Naive B cell (primary cell): ENCODE data around the gene STAT1. TPM values are rescaled to one million over a fixed set of nuclear protein-coding genes. Genes with fewer than 3 reads are reported as not detected.
A peak's percentile ranks its signal among the peaks of the same experiment; 100 is the strongest.

Experiments
- ATAC-seq, 2 donors: fragments of 150-1000 bp; cut with Tn5 transposase; 2 replicates each; pipeline ENCODE4 v1.10.0; 2021; ENCODE audit warnings: low read depth in 2 of 2, mild to moderate bottlenecking in 2 of 2, moderate library complexity in 2 of 2
- DNase-seq: peaks from one replicate; pipeline ENCODE4 v3.0.0; 2022
- H3K27ac Mint-ChIP-seq, 6 donors: one replicate each; pipeline ENCODE4 v1.8.0; 2020 to 2022; ENCODE audit warnings: mild to moderate bottlenecking in 6 of 6, mixed read lengths in 6 of 6, moderate library complexity in 5 of 6, inconsistent platforms in 2 of 6
- H3K27me3 Mint-ChIP-seq, 3 donors: one replicate each; pipeline ENCODE4 v1.8.0; 2021 to 2022; ENCODE audit warnings: mixed read lengths in 3 of 3, mild to moderate bottlenecking in 1 of 3
- H3K36me3 Mint-ChIP-seq, 2 donors: one replicate each; pipeline ENCODE4 v1.8.0; 2020 to 2022; ENCODE audit warnings: mixed read lengths in 2 of 2, inconsistent platforms in 1 of 2, mild to moderate bottlenecking in 1 of 2
- H3K4me1 Mint-ChIP-seq, 3 donors: one replicate each; pipeline ENCODE4 v1.8.0; 2020 to 2022; ENCODE audit warnings: mixed read lengths in 3 of 3, inconsistent platforms in 1 of 3, mild to moderate bottlenecking in 1 of 3, moderate library complexity in 1 of 3
- H3K4me3 Mint-ChIP-seq, 8 donors: one replicate each; pipeline ENCODE4 v1.8.0; 2020 to 2022; ENCODE audit warnings: mild to moderate bottlenecking in 8 of 8, mixed read lengths in 8 of 8, moderate library complexity in 8 of 8, inconsistent platforms in 2 of 8
- H3K9me3 Mint-ChIP-seq, 7 donors: one replicate each; pipeline ENCODE4 v1.8.0; 2020 to 2022; ENCODE audit warnings: mixed read lengths in 7 of 7, mild to moderate bottlenecking in 5 of 7, inconsistent platforms in 2 of 7, moderate library complexity in 1 of 7
- polyA plus RNA-seq, 6 donors: library from polyadenylated mRNA; unstranded; fragments of 300-500 nt; fragmentation: Illumina TruSeq; gene quantifications; one replicate each; pipeline ENCODE4 v1.2.3, GENCODE V29; 2021; ENCODE audit warnings: low read depth in 6 of 6

The STAT1 gene
- polyA plus RNA-seq, 6 donors from 2014 or later = 36.9 to 140 (median 54.8) TPM

- peak overlapping the region in 5 of 8 donors; percentile 44 to 68 (median 64) for H3K4me3 Mint-ChIP-seq
- H3K27ac Mint-ChIP-seq = peak overlapping the region in 3 of 6 donors; percentile 47 to 79 (median 70)
- H3K9me3 Mint-ChIP-seq = no peaks in the 10 kb centered on the region
- peaks cover 8 to 12% of the 10 kb centered on the region in 2 donors for H3K36me3 Mint-ChIP-seq
- H3K4me1 Mint-ChIP-seq = peaks cover 17 to 20% (median 19%) of the 10 kb centered on the region in 3 donors
- ATAC-seq (no peak), DNase-seq (no peak)
- no peaks in the 10 kb centered on the region for H3K27me3 Mint-ChIP-seq
Observed at GRCh38 chr2:191010887-191011885, 2.8 kb downstream of the STAT1 start.

- peaks cover 19 to 21% (median 20%) of the 10 kb centered on the region in 3 donors for H3K4me1 Mint-ChIP-seq
- peaks cover 0 to 2% (median 0%) of the 10 kb centered on the region in 7 donors for H3K9me3 Mint-ChIP-seq
- H3K27me3 Mint-ChIP-seq = no peaks in the 10 kb centered on the region
- peaks cover 14 to 20% of the 10 kb centered on the region in 2 donors for H3K36me3 Mint-ChIP-seq
- peak overlapping the region in 1 of 8 donors; percentile 22 for H3K4me3 Mint-ChIP-seq
- no peak for ATAC-seq
- no peak for DNase-seq
- H3K27ac Mint-ChIP-seq = peak overlapping the region in 3 of 6 donors; percentile 8 to 69 (median 46)
Observed at GRCh38 chr2:191009541-191010374, 4.2 kb downstream of the STAT1 start.

DNA sequence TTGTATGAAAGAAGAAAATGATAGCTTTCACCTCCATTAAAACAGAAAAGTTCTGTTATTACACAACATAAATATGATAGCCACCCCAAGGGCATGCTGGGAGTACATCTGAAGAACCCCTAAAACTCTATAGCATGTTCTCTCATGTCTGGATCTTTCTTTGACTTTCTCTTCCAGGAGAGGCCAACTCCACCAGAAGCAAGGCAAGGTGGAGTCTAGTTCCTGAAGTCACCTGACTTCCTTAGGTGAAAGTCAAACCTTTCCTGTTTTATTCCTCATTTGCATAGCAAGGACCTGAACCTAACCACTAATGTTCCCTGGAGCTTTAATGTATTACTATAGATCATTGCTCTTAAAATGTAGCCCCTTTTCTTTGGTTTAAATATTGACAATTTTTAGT lies 5.7 kb downstream of the STAT1 start:
- no peak for DNase-seq
- Mint-ChIP-seq H3K4me3 (peak overlapping the region in 2 of 8 donors; percentile 52 to 53), H3K27me3 (no peaks in the 10 kb centered on the region), H3K4me1 (peaks cover 21 to 23% (median 22%) of the 10 kb centered on the region in 3 donors), H3K9me3 (peaks cover 0 to 2% (median 0%) of the 10 kb centered on the region in 7 donors), H3K27ac (peak overlapping the region in 2 of 6 donors; percentile 1 to 57), H3K36me3 (peaks cover 28 to 34% of the 10 kb centered on the region in 2 donors)
- ATAC-seq = no peak

DNA sequence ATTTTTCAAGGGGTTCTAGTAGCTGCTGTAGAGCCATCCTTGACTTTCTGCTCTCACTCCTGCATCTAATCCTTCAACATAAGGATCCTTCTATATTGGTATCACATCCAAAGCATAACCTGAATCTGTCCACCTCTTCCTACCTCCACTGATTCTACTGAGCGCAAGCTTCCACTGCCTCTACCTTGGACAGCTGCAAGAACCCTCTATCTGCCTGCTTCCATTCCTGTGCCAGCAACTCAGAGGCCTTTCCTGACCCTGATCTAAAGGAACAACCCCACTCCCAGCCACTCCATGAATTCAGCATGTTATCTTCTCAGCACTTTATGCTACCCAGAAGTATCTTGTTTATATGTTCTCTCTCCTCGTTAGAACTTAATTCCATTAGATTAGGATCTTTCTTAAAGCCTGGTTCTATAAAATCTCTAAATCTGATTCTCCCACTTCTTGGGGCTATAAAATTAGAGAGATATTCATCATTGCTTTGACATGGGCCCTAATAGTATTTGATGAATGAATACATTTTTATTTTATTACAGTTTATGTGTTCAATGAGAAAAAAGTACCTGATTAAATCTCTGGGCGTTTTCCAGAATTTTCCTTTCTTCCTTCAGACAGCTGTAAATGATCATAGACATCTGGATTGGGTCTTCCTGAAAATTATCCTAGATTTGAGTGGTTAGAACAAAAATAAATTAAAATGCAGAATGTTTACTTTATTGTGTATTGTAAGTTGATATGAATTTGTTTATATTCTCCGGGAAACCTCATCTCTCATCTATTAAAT lies 6.8 kb downstream of the STAT1 start:
- Mint-ChIP-seq H3K27me3 (no peaks in the 10 kb centered on the region), H3K9me3 (peaks cover 0 to 2% (median 0%) of the 10 kb centered on the region in 7 donors), H3K36me3 (peaks cover 32 to 41% of the 10 kb centered on the region in 2 donors), H3K27ac (peak overlapping the region in 4 of 6 donors; percentile 4 to 34 (median 24)), H3K4me1 (peaks cover 21 to 23% (median 22%) of the 10 kb centered on the region in 3 donors), H3K4me3 (no peak overlapping the region)
- DNase-seq = no peak
- ATAC-seq = no peak

DNA sequence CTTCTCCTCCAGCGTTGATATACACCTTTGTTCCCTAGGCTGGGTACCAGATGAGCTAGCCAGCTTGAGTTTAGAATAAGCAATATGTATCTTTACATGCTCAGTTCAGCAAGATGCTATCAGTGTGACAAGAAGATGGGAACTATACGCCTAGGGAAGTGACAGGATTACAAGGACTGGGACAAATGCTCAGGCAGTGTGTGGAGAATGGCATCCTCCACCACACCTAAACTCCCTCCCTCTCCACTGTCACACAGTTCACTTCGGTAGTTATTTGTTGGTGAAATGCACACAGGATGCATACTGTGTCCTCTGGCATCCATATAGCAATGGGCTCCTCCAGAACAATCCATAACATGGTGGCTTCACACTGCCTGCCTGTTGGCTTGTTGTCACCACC lies 7.7 kb downstream of the STAT1 start:
- Mint-ChIP-seq H3K9me3 (peaks cover 0 to 2% (median 0%) of the 10 kb centered on the region in 7 donors), H3K27me3 (no peaks in the 10 kb centered on the region), H3K4me1 (peaks cover 17% of the 10 kb centered on the region in 3 donors), H3K4me3 (no peak overlapping the region), H3K27ac (peak overlapping the region in 1 of 6 donors; percentile 20), H3K36me3 (peaks cover 32 to 44% of the 10 kb centered on the region in 2 donors)
- ATAC-seq (no peak), DNase-seq (no peak)

DNA sequence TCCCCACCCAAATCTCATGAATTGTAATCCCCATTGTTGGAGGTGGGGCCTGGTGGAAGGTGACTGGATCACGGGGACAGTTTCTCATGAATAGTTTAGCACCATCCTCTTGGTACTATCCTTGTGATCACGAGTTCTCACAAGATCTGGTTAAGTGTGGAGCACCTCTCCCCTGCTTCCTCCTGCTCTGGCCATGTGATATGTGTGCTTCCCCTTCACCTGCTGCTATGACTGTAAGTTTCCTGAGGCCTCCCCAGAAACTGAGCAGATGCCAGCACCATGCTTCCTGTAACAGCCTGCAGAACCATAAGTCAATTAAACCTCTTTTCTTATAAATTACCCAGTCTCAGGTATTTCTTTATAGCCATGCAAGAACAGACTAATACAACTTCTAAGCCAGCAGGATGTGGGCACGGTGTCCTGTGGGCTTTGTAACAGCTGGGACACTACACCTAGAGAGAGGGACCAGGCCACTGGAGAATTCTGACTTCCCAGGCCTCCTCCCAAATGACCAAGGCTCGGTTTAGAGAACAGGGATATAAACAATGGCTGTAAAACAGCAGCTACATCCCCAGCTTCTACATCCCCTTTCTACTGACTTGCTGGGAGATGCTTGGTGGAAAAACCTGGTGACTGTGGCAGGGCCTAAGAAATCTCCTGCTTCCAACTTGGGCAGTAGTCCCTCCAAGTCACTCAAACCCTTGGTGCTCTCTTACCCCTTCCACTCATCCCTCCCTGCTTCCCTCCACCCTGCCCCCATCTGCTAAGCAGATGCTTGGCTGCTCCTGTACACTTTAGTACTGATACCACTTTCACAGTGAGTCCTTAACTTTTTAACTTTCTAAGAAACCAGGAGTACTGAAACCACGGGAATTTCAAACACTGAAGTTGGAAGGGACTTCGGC lies 10.3 kb downstream of the STAT1 start:
- peak overlapping the region; percentile 18 to 94 (median 58) for H3K27ac Mint-ChIP-seq
- peaks cover 0 to 2% (median 0%) of the 10 kb centered on the region in 7 donors for H3K9me3 Mint-ChIP-seq
- H3K36me3 Mint-ChIP-seq = peaks cover 32 to 54% of the 10 kb centered on the region in 2 donors
- DNase-seq (no peak), ATAC-seq (no peak)
- peak overlapping the region in 1 of 8 donors; percentile 15 for H3K4me3 Mint-ChIP-seq
- peaks cover 9 to 16% (median 14%) of the 10 kb centered on the region in 3 donors for H3K4me1 Mint-ChIP-seq
- no peaks in the 10 kb centered on the region for H3K27me3 Mint-ChIP-seq

- peak overlapping the region in 2 of 6 donors; percentile 13 to 61 for H3K27ac Mint-ChIP-seq
Observed at GRCh38 chr2:191001624-191002023, 12.3 kb downstream of the STAT1 start.

DNA sequence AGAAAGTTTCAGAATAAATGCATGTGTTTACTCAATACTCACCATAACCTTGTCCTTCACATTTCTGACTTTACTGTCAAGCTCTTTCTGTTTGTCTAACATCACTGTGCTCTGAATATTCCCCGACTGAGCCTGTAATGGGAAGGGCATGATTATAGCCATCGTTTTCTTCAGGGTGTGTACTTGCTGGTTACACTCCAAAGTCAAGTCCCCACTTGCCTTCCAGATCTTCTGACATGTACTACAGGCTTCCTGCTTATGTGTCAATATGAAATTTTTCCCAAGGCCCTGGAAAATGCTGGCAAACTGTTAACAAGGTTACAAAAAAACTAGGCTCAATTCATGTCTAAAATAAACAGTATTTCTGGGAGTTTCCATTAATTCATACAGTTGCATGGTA lies 12.9 kb downstream of the STAT1 start:
- DNase-seq (no peak), ATAC-seq (no peak)
- Mint-ChIP-seq H3K36me3 (peaks cover 46 to 55% of the 10 kb centered on the region in 2 donors), H3K4me1 (peaks cover 2 to 4% (median 4%) of the 10 kb centered on the region in 3 donors), H3K4me3 (no peak overlapping the region), H3K9me3 (peaks cover 0 to 4% (median 0%) of the 10 kb centered on the region in 7 donors), H3K27me3 (no peaks in the 10 kb centered on the region), H3K27ac (peak overlapping the region in 3 of 6 donors; percentile 13 to 81 (median 52))

More at GRCh38 chr2:191001624-191002023, 12.3 kb downstream of the STAT1 start:
- H3K36me3 Mint-ChIP-seq = peaks cover 40 to 56% of the 10 kb centered on the region in 2 donors
- H3K27me3 Mint-ChIP-seq = no peaks in the 10 kb centered on the region
- no peak for DNase-seq
- no peak for ATAC-seq
- no peak overlapping the region for H3K4me3 Mint-ChIP-seq
- H3K9me3 Mint-ChIP-seq = peaks cover 0 to 3% (median 0%) of the 10 kb centered on the region in 7 donors
- H3K4me1 Mint-ChIP-seq = peaks cover 2 to 4% (median 4%) of the 10 kb centered on the region in 3 donors

GRCh38 chr2:190999949-191000665 lies 13.9 kb downstream of the STAT1 start:
- H3K36me3 Mint-ChIP-seq = peaks cover 53 to 60% of the 10 kb centered on the region in 2 donors
- no peak overlapping the region for H3K4me3 Mint-ChIP-seq
- H3K4me1 Mint-ChIP-seq = peaks cover 2 to 9% (median 4%) of the 10 kb centered on the region in 3 donors
- no peaks in the 10 kb centered on the region for H3K27me3 Mint-ChIP-seq
- H3K9me3 Mint-ChIP-seq = peaks cover 0 to 4% (median 1%) of the 10 kb centered on the region in 7 donors
- ATAC-seq (no peak), DNase-seq (no peak)
- H3K27ac Mint-ChIP-seq = peak overlapping the region in 2 of 6 donors; percentile 24 to 36

DNA sequence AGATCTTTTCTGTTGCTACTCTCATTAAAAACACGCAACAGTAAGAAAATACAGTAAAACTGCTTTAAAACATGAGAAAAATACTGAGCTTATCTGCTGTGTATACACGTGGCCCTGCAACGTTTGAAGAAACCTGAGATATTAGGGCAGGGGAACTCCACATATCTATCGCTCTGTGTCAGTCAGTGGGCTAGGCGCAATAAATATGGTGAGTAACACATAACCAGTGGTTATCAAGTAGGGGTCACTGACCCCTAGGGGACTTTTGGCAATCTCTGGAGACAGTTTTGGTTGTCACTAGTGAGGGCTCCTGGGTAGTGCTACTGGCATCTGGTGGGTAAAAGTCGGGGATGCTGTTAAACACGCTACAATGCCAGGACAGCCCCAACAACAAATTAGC lies 14.9 kb downstream of the STAT1 start:
- Mint-ChIP-seq H3K4me1 (peaks cover 2 to 8% (median 8%) of the 10 kb centered on the region in 3 donors), H3K27ac (peak overlapping the region in 2 of 6 donors; percentile 36 to 46), H3K36me3 (peaks cover 45 to 60% of the 10 kb centered on the region in 2 donors), H3K27me3 (no peaks in the 10 kb centered on the region), H3K9me3 (peaks cover 0 to 7% (median 0%) of the 10 kb centered on the region in 7 donors), H3K4me3 (no peak overlapping the region)
- DNase-seq (no peak), ATAC-seq (no peak)

DNA sequence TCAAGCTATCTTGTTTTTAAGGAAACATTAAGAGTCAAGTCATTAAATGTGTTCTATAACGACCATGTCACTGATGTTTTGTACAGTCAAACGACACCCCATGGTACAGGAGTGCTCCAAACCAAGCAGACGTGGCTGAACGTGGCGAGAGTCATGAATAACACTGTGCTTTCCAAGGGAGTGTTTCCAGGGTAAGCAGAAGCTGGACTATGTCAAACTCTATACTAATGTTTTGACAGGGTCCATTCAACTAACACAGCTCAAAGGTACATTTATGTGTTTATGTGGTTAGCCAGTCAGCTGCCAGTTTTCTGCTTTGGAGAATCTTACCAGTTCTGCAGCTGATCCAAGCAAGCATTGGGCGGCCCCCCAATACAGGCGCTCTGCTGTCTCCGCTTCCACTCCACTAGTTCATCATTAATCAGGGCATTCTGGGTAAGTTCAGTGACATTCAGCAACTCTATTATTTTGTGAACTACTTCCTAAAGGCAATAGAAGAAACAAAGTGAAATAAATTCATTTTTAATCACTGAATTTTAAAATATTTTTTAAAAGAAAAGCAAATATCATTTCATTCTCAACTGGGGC lies 16.4 kb downstream of the STAT1 start:
- H3K4me3 Mint-ChIP-seq = no peak overlapping the region
- no peak for ATAC-seq
- H3K27ac Mint-ChIP-seq = peak overlapping the region in 1 of 6 donors; percentile 6
- no peak for DNase-seq
- H3K9me3 Mint-ChIP-seq = peaks cover 0 to 7% (median 0%) of the 10 kb centered on the region in 7 donors
- peaks cover 34 to 62% of the 10 kb centered on the region in 2 donors for H3K36me3 Mint-ChIP-seq
- peaks cover 0 to 13% (median 7%) of the 10 kb centered on the region in 3 donors for H3K4me1 Mint-ChIP-seq
- H3K27me3 Mint-ChIP-seq = no peaks in the 10 kb centered on the region
